OCI-LY7 (cell line): Measurements from ENCODE around the gene SLC9A6. TPM values are rescaled to one million over a fixed set of nuclear protein-coding genes. Genes with fewer than 3 reads are reported as not detected.

ENCODE experiments used
- BruUV-seq: library from RNA; stranded (reverse); fragments of 400-500 nt; replicated peaks from 2 replicates; lab custom pipeline; 2021; lab: Mats Ljungman, UMichigan
- CTCF ChIA-PET: fragments of 300-600 bp; sonication (Branson Sonifier 250); formaldehyde crosslinking; loops from one replicate; lab custom pipeline; 2022; ENCODE audit warnings: antibody characterized with exemption; ENCODE audit not compliant: unreplicated experiment; lab: Charles Lee
- POLR2A ChIA-PET: fragments of 300-600 bp; sonication (Branson Sonifier 250); formaldehyde crosslinking; loops from one replicate; lab custom pipeline; 2022; ENCODE audit warnings: antibody characterized with exemption; lab: Charles Lee
- DNase-seq: peaks from one replicate; pipeline ENCODE4 v3.0.0-alpha.2; 2015; ENCODE audit warnings: low spot score
- H2AFZ ChIP-seq: fragments of 200-600 bp; sonication (generic), shearing (Covaris generic); 2 replicates; pipeline ENCODE4 v1.6.1; 2014; ENCODE audit warnings: mild to moderate bottlenecking, antibody characterized with exemption, low read length, moderate library complexity
- H3K27ac ChIP-seq: fragments of 200-600 bp; sonication (generic); 2 replicates; pipeline ENCODE4 v1.5.1; 2014; ENCODE audit warnings: mixed run types, low read depth, mild to moderate bottlenecking, moderate library complexity, low read length, inconsistent platforms; ENCODE audit not compliant: poor library complexity, severe bottlenecking
- H3K36me3 ChIP-seq: fragments of 200-600 bp; sonication (generic); 2 replicates; pipeline ENCODE4 v1.6.1; 2014; ENCODE audit warnings: mild to moderate bottlenecking, antibody characterized with exemption, low read length, moderate library complexity, mixed read lengths; ENCODE audit not compliant: insufficient read depth
- H3K4me1 ChIP-seq: fragments of 200-600 bp; sonication (generic); 2 replicates; pipeline ENCODE4 v1.5.1; 2014; ENCODE audit warnings: mild to moderate bottlenecking, low read length; ENCODE audit not compliant: insufficient read depth, poor library complexity, severe bottlenecking
- H3K4me2 ChIP-seq: fragments of 200-600 bp; sonication (generic); 2 replicates; pipeline ENCODE4 v1.6.1; 2014; ENCODE audit warnings: mild to moderate bottlenecking, low read length
- H3K4me3 ChIP-seq: fragments of 200-600 bp; sonication (generic); 2 replicates; pipeline ENCODE4 v1.5.1; 2014; ENCODE audit warnings: mild to moderate bottlenecking, low read depth, low read length; ENCODE audit not compliant: poor library complexity, severe bottlenecking
- H3K79me2 ChIP-seq: fragments of 200-600 bp; sonication (generic); 2 replicates; pipeline ENCODE4 v1.6.1; 2016; ENCODE audit warnings: low read depth, mild to moderate bottlenecking, low read length, moderate library complexity, mixed read lengths; ENCODE audit not compliant: insufficient read depth
- H3K9me2 ChIP-seq: fragments of 200-600 bp; sonication (generic); 2 replicates; pipeline ENCODE4 v1.6.1; 2016; ENCODE audit warnings: mild to moderate bottlenecking, low read length, mixed read lengths; ENCODE audit not compliant: insufficient read depth
- H3K9me3 ChIP-seq: fragments of 200-600 bp; sonication (generic); 2 replicates; pipeline ENCODE4 v1.6.1; 2014; ENCODE audit warnings: mild to moderate bottlenecking, mixed run types, low read length, mixed read lengths
- H4K20me1 ChIP-seq: fragments of 200-600 bp; sonication (generic); 2 replicates; pipeline ENCODE4 v1.6.1; 2014; ENCODE audit warnings: mild to moderate bottlenecking, antibody characterized with exemption, low read length, moderate library complexity, mixed read lengths; ENCODE audit not compliant: insufficient read depth
- EZH2phosphoT487 ChIP-seq: fragments of 200-600 bp; sonication (generic); IDR thresholded peaks from 2 replicates; pipeline ENCODE4 v1.6.1; 2018; ENCODE audit warnings: low read depth, borderline replicate concordance, mild to moderate bottlenecking, mixed run types, antibody characterized with exemption, low read length, moderate library complexity, mixed read lengths
- intact Hi-C: fragments of 100-400 bp; cut with micrococcal nuclease; formaldehyde crosslinking; loops from one replicate; pipeline ENCODE4 v1.10.0; 2022; ENCODE audit not compliant: unreplicated experiment
- total RNA-seq, 2 experiments: library from RNA; depleted of rRNA in 1 of 2; stranded (reverse); fragments of >200 nt in 1 of 2; shearing (Covaris generic) in 1 of 2; gene quantifications; 2 replicates each; pipeline ENCODE4 v1.2.3, GENCODE V29; 2014 to 2022
- TF ChIP-seq, protein P1 (sequence below): fragments of 200-600 bp; sonication (generic); conservative IDR thresholded peaks from 2 replicates; pipeline ENCODE4 v1.5.1; 2014; ENCODE audit warnings: mild to moderate bottlenecking, antibody characterized with exemption, low read length, moderate library complexity, mixed read lengths

SLC9A6 gene
- total RNA-seq, 2 experiments from 2014 or later, result 7.7 to 12.6 TPM

DNA sequence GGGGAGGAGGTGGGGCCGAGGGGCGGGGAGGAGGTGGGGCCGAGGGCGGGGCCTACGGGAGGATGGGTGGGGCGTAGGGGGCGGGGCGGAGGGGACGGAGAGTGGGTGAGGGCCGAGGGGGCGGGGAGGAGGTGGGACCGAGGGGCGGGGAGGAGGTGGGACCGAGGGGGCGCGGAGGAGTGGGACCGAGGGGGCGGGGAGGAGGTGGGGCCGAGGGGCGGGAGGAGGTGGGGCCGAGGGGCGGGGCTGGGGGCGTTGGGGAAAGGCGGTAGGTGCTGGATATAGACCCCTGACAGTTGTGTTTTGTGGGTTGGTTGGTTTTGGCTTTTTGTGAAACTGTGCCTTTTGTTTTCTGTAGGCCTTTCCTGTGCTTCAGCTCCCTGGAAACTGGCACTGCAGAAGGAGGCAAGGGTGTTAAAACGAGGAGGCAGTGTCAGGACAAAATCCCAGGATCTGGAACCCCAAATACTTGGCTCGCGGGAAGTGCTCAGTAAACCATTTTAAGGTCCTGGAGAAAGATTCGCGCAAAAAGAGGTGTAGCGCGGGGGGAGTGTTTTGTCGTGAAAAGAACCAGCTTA is 10.9 kb upstream of the SLC9A6 start:
- Histone ChIP-seq H3K27ac (no peak overlapping the region), H3K4me1 (peaks cover 22% of the 10 kb centered on the region), H3K79me2 (peaks cover 28% of the 10 kb centered on the region), H3K36me3 (no peaks in the 10 kb centered on the region), H3K4me3 (peak overlapping the region; percentile 58), H3K4me2 (peak overlapping the region; percentile 72), H3K9me3 (no peaks in the 10 kb centered on the region), H3K9me2 (no peaks in the 10 kb centered on the region), H4K20me1 (no peaks in the 10 kb centered on the region; the same call in 1 of the 2 replicates), H2AFZ (peak overlapping the region; percentile 5; the same call in 1 of the 2 replicates)
- peak; percentile 75 for DNase-seq
- CTCF ChIA-PET, result no interaction called here
- intact Hi-C loops, result loop anchor here (5.0 to 10.0 kb wide), 3 partner anchors 450 to 810 kb away; partner anchors contain the start of genes ARHGEF6, HTATSF1 and INTS6L
- TF ChIP-seq EZH2phosphoT487, result no peak
- TF ChIP-seq, protein P1, sequence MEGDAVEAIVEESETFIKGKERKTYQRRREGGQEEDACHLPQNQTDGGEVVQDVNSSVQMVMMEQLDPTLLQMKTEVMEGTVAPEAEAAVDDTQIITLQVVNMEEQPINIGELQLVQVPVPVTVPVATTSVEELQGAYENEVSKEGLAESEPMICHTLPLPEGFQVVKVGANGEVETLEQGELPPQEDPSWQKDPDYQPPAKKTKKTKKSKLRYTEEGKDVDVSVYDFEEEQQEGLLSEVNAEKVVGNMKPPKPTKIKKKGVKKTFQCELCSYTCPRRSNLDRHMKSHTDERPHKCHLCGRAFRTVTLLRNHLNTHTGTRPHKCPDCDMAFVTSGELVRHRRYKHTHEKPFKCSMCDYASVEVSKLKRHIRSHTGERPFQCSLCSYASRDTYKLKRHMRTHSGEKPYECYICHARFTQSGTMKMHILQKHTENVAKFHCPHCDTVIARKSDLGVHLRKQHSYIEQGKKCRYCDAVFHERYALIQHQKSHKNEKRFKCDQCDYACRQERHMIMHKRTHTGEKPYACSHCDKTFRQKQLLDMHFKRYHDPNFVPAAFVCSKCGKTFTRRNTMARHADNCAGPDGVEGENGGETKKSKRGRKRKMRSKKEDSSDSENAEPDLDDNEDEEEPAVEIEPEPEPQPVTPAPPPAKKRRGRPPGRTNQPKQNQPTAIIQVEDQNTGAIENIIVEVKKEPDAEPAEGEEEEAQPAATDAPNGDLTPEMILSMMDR, result no peak
- POLR2A ChIA-PET, result interaction anchor here (0.7 to 1.5 kb wide), 4 partner anchors 10 to 1171 kb away, joined by 3 to 6 read pairs (median 3); no protein-coding TSS in a partner anchor
- no TSS peak for BruUV-seq

DNA sequence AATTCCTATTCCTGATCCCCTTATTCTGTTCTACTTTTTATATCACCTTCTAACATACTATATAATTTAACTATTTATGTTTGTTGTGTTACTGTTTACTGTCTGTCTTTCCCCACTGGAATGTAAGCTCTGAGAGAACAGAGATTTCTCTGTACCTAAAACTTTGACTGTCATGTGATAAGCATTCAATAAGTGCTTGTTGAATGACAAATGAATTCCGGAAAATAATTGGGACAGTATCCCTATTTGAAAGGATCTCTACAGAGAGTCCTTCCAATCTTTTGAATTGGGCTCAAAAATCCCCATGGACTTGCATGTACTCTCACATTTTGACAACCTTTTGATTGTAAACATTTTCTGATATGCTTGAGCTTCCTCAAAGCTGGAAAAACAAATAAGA is 9.8 kb upstream of the SLC9A6 start:
- H3K27ac ChIP-seq, result no peak overlapping the region
- intact Hi-C loops, result loop anchor here (10.0 kb wide), 2 partner anchors 451 to 809 kb away; partner anchors contain the start of genes ARHGEF6 and INTS6L
- H3K36me3 ChIP-seq, result no peaks in the 10 kb centered on the region
- POLR2A ChIA-PET, result interaction anchor here (1.2 kb wide), 1 partner anchor 9 kb away, joined by 4 read pairs; no protein-coding TSS in a partner anchor
- no TSS peak for BruUV-seq
- H3K4me3 ChIP-seq, result no peak overlapping the region
- H3K4me1 ChIP-seq, result peaks cover 22% of the 10 kb centered on the region
- peaks cover 28% of the 10 kb centered on the region for H3K79me2 ChIP-seq
- H3K4me2 ChIP-seq, result no peak overlapping the region
- TF ChIP-seq, protein P1, result no peak
- TF ChIP-seq EZH2phosphoT487, result no peak
- DNase-seq, result no peak
- CTCF ChIA-PET, result interaction anchor here (0.6 kb wide), 1 partner anchor 27 kb away, joined by 3 read pairs; no protein-coding TSS in a partner anchor
- H3K9me2 ChIP-seq, result no peaks in the 10 kb centered on the region
- no peak overlapping the region for H2AFZ ChIP-seq
- H3K9me3 ChIP-seq, result no peaks in the 10 kb centered on the region
- H4K20me1 ChIP-seq, result no peaks in the 10 kb centered on the region; the same call in 1 of the 2 replicates

DNA sequence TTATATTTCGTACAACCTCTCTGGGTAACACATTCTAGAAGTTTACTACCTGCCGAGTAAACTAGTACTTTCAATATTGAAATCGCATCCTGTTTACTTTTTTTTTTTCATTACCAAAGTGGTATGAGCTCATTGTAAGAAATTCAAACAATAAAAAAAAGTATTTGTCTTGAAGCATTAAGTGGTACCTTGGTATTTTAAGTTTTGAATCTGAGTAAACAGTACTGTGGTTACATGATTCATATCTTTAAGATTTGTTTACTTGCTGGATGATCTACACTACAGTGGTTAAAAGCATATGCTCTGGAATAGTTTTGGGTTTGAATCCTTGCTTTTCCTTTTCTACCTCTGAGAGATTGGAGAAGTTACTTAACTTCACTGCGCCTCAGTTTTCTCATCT is 7.6 kb upstream of the SLC9A6 start:
- Histone ChIP-seq H3K9me2 (no peaks in the 10 kb centered on the region), H3K36me3 (no peaks in the 10 kb centered on the region), H3K4me2 (no peak overlapping the region), H3K4me3 (no peak overlapping the region), H2AFZ (no peak overlapping the region), H3K27ac (no peak overlapping the region), H3K4me1 (peaks cover 9% of the 10 kb centered on the region), H3K9me3 (no peaks in the 10 kb centered on the region), H4K20me1 (no peaks in the 10 kb centered on the region), H3K79me2 (peaks cover 9% of the 10 kb centered on the region)
- POLR2A ChIA-PET, result interaction anchor here (0.5 to 0.7 kb wide), 3 partner anchors 12 to 294 kb away, joined by 3 read pairs; no protein-coding TSS in a partner anchor
- DNase-seq, result no peak
- no TSS peak for BruUV-seq
- TF ChIP-seq EZH2phosphoT487, result no peak
- TF ChIP-seq, protein P1, result no peak
- CTCF ChIA-PET, result no interaction called here
- intact Hi-C loops, result loop anchor here (10.0 kb wide), 2 partner anchors 453 to 807 kb away; partner anchors contain the start of genes ARHGEF6 and INTS6L
